Retinal pigment epithelial cell (primary cell): ENCODE measurements around the gene SDHB.
A peak's percentile ranks its signal among the peaks of the same experiment; 100 is the strongest.

ENCODE experiments used
- DNase-seq: peaks from one replicate; pipeline ENCODE4 v3.0.0-alpha.2; 2010; ENCODE audit warnings: low read depth
- H3K4me3 ChIP-seq: 2 replicates; pipeline ENCODE4 v1.5.1; 2011; ENCODE audit warnings: mild to moderate bottlenecking, low read length, control low read depth, moderate library complexity
- CTCF ChIP-seq: conservative IDR thresholded peaks from 2 replicates; pipeline ENCODE4 v1.5.1; 2011; ENCODE audit warnings: low read depth, low read length, control low read depth, inconsistent platforms

Gene SDHB

GRCh38 chr1:17023573-17023972, 30.3 kb downstream of the SDHB start:
- no peak for TF ChIP-seq CTCF
- no peak for DNase-seq
- H3K4me3 ChIP-seq = no peak overlapping the region

GRCh38 chr1:17023102-17023501, 30.7 kb downstream of the SDHB start:
- no peak for TF ChIP-seq CTCF
- DNase-seq = no peak

GRCh38 chr1:17021896-17022295, 31.9 kb downstream of the SDHB start:
- no peak for DNase-seq
- TF ChIP-seq CTCF = no peak

More at GRCh38 chr1:17023102-17023501, 30.7 kb downstream of the SDHB start:
- H3K4me3 ChIP-seq = no peak overlapping the region

GRCh38 chr1:17020502-17020901, 33.3 kb downstream of the SDHB start:
- no peak overlapping the region for H3K4me3 ChIP-seq
- no peak for TF ChIP-seq CTCF
- DNase-seq = no peak

More at GRCh38 chr1:17021896-17022295, 31.9 kb downstream of the SDHB start:
- H3K4me3 ChIP-seq = no peak overlapping the region

GRCh38 chr1:17018849-17019248, 35.0 kb downstream of the SDHB start:
- no peak for DNase-seq
- TF ChIP-seq CTCF = no peak
- H3K4me3 ChIP-seq = no peak overlapping the region

- no peak overlapping the region for H3K4me3 ChIP-seq
- DNase-seq = no peak
- TF ChIP-seq CTCF = no peak
These were observed 36.4 kb downstream of the SDHB start for GRCh38 chr1:17017435-17017834.

GRCh38 chr1:17016317-17016661, 37.5 kb downstream of the SDHB start:
- no peak overlapping the region for H3K4me3 ChIP-seq
- DNase-seq = peak; percentile 65
- TF ChIP-seq CTCF = no peak
